H1 (cell line): ENCODE results near the gene DACT3. TPM values are rescaled to one million over a fixed set of nuclear protein-coding genes. Genes with fewer than 3 reads are reported as not detected.

Source experiments
- ASH2L ChIP-seq: fragments of 200-600, 300-600 bp; sonication (generic); IDR thresholded peaks from one replicate; pipeline ENCODE4 v1.7.1; 2017; ENCODE audit warnings: low read length
- NANOG ChIP-seq: IDR thresholded peaks from 2 replicates; pipeline ENCODE4 v1.6.1; 2011; ENCODE audit warnings: low read length, low read depth, mild to moderate bottlenecking, inconsistent platforms; ENCODE audit not compliant: insufficient read depth, poor library complexity, severe bottlenecking
- RNF2 ChIP-seq: fragments of 200-900, 300-1000 bp; sonication (generic); IDR thresholded peaks from 2 replicates; pipeline ENCODE4 v1.7.1; 2016; ENCODE audit warnings: borderline replicate concordance, low read depth, mild to moderate bottlenecking, antibody characterized with exemption, low read length; ENCODE audit not compliant: poor library complexity, severe bottlenecking; ENCODE audit errors: missing control alignments
- TCF12 ChIP-seq: IDR thresholded peaks from 2 replicates; pipeline ENCODE4 v1.6.1; 2011; ENCODE audit warnings: low read depth, mild to moderate bottlenecking, low read length
- polyA plus RNA-seq, 7 experiments: library from polyadenylated mRNA; depleted of rRNA in 3 of 7; stranded (reverse) in 5 of 7; unstranded in 2 of 7; fragments of >200 nt in 5 of 7; fragments of 200-250 nt in 2 of 7; gene quantifications; 1 replicate in 5 of 7; 2 replicates in 1 of 7; 4 replicates in 1 of 7; pipeline versions ENCODE4 v1.2.1 to v1.2.3, GENCODE V29; 2011 to 2013; ENCODE audit warnings: missing spikeins in 2 of 7, mixed read lengths in 2 of 7
- total RNA-seq: library from RNA; stranded (reverse); fragmentation: NEBNext Ultra II Directional; extraction: Animal tissue kit (Norgen Biotek cat#: 25700); gene quantifications from 2 replicates; pipeline ENCODE4 v1.2.1, GENCODE V29; 2021

Gene DACT3
- total and polyA plus RNA-seq, 2 of the 8 experiments (the other 6 are each of a cell fraction or from before 2014, with no cell fraction given): 1.8 to 2.0 TPM

GRCh38 chr19:46659151-46660007, 1.6 kb downstream of the DACT3 start (continued):
- TF ChIP-seq RNF2: no peak
- no peak for TF ChIP-seq TCF12
- no peak for TF ChIP-seq NANOG
- TF ChIP-seq ASH2L: peak; percentile 26
